Tibial artery (tissue), 4 donors: ENCODE results near the gene TSPAN33.

Experiments
- DNase-seq, 2 donors: peaks; one replicate each; pipeline ENCODE4 v3.0.0-alpha.2; 2019
- H3K27ac ChIP-seq, 2 donors: fragments of 200-600 bp; sonication (generic) in 1 of 2; 1 replicate in 1 of 2; 2 replicates in 1 of 2; pipeline ENCODE4 v1.5.1; 2018 to 2019; ENCODE audit warnings: mild to moderate bottlenecking in 1 of 2
- H3K27me3 ChIP-seq, 2 donors: fragments of 200-600 bp; sonication (generic) in 1 of 2; one replicate each; pipeline versions ENCODE4 v1.5.1 to v1.6.0; 2016 to 2019
- H3K36me3 ChIP-seq, 3 donors: fragments of 200-600 bp; sonication (generic) in 2 of 3; one replicate each; pipeline ENCODE4 v1.5.1; 2016 to 2019; ENCODE audit warnings: mild to moderate bottlenecking in 2 of 3
- H3K4me1 ChIP-seq, 4 donors: fragments of 200-600 bp; sonication (generic) in 2 of 4; 1 replicate in 3 of 4; 2 replicates in 1 of 4; pipeline ENCODE4 v1.5.1; 2016 to 2019
- H3K4me3 ChIP-seq, 2 donors: fragments of 200-600 bp; sonication (generic) in 1 of 2; 1 replicate in 1 of 2; 2 replicates in 1 of 2; pipeline ENCODE4 v1.5.1; 2018 to 2019; ENCODE audit warnings: mild to moderate bottlenecking in 2 of 2
- H3K9me3 ChIP-seq, 3 donors: fragments of 200-600 bp; sonication (generic) in 1 of 3; one replicate each; pipeline ENCODE4 v1.5.1; 2016 to 2019
- intact Hi-C: fragments of 100-400 bp; cut with DNase I; formaldehyde crosslinking; loops from one replicate; pipeline ENCODE4 v1.15.0; 2023; ENCODE audit warnings: low total_unique reads
- TF ChIP-seq, protein P1 (sequence below), 2 experiments: fragments of 200-600 bp in 1 of 2; fragments of 450-650 bp in 1 of 2; IDR thresholded peaks; one replicate each; pipeline ENCODE4 v1.5.1; 2017 to 2019; ENCODE audit warnings: antibody characterized with exemption in 2 of 2, mild to moderate bottlenecking in 1 of 2, moderate library complexity in 1 of 2

Gene TSPAN33

DNA sequence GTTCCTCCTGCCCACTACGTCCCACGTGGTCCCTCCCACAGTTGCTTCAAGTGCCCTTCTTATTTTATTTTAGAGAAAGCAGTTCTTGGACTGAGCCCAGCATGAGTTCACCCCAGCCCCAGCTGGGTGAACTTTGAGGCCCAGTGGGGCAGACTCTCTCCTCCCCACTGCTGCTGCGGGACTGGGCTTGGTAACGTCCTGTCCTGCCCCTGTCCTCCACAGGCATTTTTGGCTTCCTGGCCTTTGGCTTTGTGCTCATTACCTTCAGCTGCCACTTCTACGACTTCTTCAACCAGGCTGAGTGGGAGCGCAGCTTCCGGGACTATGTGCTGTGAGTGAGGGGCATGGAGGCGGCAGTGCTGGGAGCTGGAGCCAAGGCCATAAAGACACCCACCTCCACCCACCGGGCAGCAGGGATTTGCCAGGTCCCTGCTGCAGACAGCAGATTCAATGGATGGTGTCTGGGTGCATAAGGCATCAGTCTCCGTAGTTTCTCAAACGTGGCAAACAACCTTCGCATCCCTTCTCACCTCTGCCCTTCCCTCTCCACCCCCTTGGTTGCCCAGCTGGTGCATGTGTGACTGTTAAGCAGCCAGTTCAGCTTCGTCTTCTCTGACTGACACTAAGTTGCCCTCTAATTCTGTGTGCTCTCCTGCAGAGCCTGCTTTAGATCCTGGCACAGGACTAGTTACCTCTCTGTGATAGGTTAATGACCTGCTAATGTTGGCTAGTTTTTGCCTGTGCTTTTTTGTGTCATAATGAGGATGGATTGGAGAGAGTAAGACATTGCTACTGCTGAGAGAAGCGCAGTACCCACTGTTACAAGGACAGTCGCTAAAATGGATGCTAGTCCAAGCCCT is 64.8 kb downstream of the TSPAN33 start:
- DNase-seq: no peak
- intact Hi-C loops: loop anchor here (2.0 kb wide), 1 partner anchor 46 kb away; no protein-coding TSS in a partner anchor
- Histone ChIP-seq H3K27me3 (no peaks in the 10 kb centered on the region), H3K27ac (no peak overlapping the region), H3K4me1 (peaks cover 0 to 3% (median 0%) of the 10 kb centered on the region in 4 donors), H3K36me3 (peaks cover 0 to 49% (median 8%) of the 10 kb centered on the region in 3 donors), H3K4me3 (no peak overlapping the region), H3K9me3 (no peaks in the 10 kb centered on the region)
- TF ChIP-seq, protein P1, sequence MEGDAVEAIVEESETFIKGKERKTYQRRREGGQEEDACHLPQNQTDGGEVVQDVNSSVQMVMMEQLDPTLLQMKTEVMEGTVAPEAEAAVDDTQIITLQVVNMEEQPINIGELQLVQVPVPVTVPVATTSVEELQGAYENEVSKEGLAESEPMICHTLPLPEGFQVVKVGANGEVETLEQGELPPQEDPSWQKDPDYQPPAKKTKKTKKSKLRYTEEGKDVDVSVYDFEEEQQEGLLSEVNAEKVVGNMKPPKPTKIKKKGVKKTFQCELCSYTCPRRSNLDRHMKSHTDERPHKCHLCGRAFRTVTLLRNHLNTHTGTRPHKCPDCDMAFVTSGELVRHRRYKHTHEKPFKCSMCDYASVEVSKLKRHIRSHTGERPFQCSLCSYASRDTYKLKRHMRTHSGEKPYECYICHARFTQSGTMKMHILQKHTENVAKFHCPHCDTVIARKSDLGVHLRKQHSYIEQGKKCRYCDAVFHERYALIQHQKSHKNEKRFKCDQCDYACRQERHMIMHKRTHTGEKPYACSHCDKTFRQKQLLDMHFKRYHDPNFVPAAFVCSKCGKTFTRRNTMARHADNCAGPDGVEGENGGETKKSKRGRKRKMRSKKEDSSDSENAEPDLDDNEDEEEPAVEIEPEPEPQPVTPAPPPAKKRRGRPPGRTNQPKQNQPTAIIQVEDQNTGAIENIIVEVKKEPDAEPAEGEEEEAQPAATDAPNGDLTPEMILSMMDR (IDR thresholded peaks at IDR 0.05): no peak

DNA sequence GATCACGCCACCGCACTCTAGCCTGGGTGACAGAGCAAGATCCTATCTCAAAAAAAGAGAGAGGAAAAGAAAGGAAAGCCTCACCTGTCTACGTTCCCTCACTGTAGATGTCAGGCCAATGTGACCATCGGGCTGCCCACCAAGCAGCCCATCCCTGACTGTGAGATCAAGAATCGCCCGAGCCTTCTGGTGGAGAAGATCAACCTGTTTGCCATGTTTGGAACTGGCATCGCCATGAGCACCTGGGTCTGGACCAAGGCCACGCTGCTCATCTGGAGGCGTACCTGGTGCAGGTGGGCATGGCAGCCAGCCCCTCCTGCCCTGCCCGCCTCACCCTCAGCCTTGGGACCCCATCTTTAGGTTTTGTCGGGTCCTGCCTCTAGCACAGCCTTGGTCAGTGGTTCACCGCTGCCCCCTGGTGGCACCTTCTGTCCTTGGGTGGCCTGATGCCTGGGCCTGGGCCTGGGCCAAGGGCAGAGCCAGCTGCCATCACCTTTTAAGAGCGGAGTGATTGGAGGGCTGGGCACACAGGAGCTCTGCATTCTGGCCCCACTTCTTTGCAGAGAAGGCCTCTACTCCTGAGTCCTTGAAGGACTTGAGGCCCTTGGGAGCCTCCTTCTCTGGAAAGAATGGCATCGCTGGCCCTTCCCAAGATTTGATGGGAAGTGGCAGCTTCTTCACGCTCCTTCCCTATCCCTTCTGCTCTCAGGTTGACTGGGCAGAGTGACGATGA is 65.9 kb downstream of the TSPAN33 start:
- DNase-seq: peak; percentile 78 to 85
- Histone ChIP-seq H3K4me1 (peaks cover 0 to 3% (median 0%) of the 10 kb centered on the region in 4 donors), H3K27me3 (no peaks in the 10 kb centered on the region), H3K4me3 (no peak overlapping the region), H3K27ac (no peak overlapping the region), H3K9me3 (no peaks in the 10 kb centered on the region), H3K36me3 (peaks cover 0 to 49% (median 8%) of the 10 kb centered on the region in 3 donors)
- TF ChIP-seq, protein P1 (IDR thresholded peaks at IDR 0.05): peak; percentile 81 to 85
- intact Hi-C loops: no loop called here

DNA sequence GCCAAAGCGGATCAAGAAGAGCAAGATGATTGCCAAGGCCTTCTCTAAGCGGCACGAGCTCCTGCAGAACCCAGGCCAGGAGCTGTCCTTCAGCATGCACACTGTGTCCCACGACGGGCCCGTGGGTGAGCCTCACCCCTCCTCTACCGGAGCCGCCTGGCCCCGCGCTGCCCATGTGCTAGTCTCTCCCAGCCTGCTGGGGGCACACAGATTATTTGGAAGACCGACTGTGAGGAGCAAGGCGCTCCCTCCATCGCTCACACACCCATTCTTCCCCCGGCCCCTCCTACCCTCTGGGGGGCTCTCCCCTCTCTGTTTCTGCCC is 66.4 kb downstream of the TSPAN33 start:
- H3K4me3 ChIP-seq: no peak overlapping the region
- H3K36me3 ChIP-seq: peaks cover 0 to 46% (median 8%) of the 10 kb centered on the region in 3 donors
- intact Hi-C loops: no loop called here
- H3K4me1 ChIP-seq: peaks cover 0 to 3% (median 0%) of the 10 kb centered on the region in 4 donors
- no peaks in the 10 kb centered on the region for H3K27me3 ChIP-seq
- H3K9me3 ChIP-seq: no peaks in the 10 kb centered on the region
- no peak for DNase-seq
- TF ChIP-seq, protein P1 (IDR thresholded peaks at IDR 0.05): no peak
- no peak overlapping the region for H3K27ac ChIP-seq

DNA sequence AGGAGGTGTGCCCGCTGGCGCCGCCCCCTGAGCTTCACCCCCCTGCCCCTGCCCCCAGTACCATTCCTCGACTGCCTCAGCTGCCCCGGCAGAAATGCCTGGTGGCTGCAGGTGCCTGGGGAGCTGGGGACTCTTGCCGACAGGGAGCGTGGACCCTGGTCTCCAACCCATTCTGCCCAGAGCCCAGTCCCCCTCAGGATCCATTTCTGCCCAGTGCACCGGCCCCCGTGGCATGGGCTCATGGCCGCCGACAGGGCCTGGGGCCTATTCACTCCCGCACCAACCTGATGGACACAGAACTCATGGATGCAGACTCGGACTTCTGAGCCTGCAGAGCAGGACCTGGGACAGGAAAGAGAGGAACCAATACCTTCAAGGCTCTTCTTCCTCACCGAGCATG is 67.6 kb downstream of the TSPAN33 start:
- H3K4me1 ChIP-seq: peaks cover 0 to 3% (median 0%) of the 10 kb centered on the region in 4 donors
- no peak for DNase-seq
- intact Hi-C loops: no loop called here
- TF ChIP-seq, protein P1 (IDR thresholded peaks at IDR 0.05): no peak
- H3K9me3 ChIP-seq: no peaks in the 10 kb centered on the region
- no peak overlapping the region for H3K27ac ChIP-seq
- peaks cover 0 to 38% (median 8%) of the 10 kb centered on the region in 3 donors for H3K36me3 ChIP-seq
- H3K4me3 ChIP-seq: no peak overlapping the region
- H3K27me3 ChIP-seq: no peaks in the 10 kb centered on the region

DNA sequence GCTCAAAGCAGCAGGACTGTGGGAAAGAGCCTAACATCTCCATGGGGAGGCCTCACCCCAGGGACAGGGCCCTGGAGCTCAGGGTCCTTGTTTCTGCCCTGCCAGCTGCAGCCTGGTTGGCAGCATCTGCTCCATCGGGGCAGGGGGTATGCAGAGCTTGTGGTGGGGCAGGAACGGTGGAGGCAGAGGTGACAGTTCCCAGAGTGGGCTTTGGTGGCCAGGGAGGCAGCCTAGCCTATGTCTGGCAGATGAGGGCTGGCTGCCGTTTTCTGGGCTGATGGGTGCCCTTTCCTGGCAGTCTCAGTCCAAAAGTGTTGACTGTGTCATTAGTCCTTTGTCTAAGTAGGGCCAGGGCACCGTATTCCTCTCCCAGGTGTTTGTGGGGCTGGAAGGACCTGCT is 68.1 kb downstream of the TSPAN33 start:
- TF ChIP-seq, protein P1 (IDR thresholded peaks at IDR 0.05): no peak
- no peaks in the 10 kb centered on the region for H3K9me3 ChIP-seq
- H3K4me3 ChIP-seq: no peak overlapping the region
- intact Hi-C loops: no loop called here
- peaks cover 0 to 38% (median 8%) of the 10 kb centered on the region in 3 donors for H3K36me3 ChIP-seq
- no peak overlapping the region for H3K27ac ChIP-seq
- DNase-seq: no peak
- peaks cover 0 to 3% of the 10 kb centered on the region in 2 donors for H3K27me3 ChIP-seq
- H3K4me1 ChIP-seq: peaks cover 0 to 3% (median 0%) of the 10 kb centered on the region in 4 donors
